NOMO-1 (cell line): Measurements from ENCODE around the gene TP53INP2.
"Not testable (repeated sequence)": the region's sequence is repeated elsewhere in the genome, so short reads cannot be mapped to it uniquely, and the experiment has no call there.

Experiments used
- DNase-seq, 2 experiments: peaks; one replicate each; lab custom pipeline; 2025; ENCODE audit not compliant: unreplicated experiment in 2 of 2; lab: John Stamatoyannopoulos, UW

TP53INP2 gene

DNA sequence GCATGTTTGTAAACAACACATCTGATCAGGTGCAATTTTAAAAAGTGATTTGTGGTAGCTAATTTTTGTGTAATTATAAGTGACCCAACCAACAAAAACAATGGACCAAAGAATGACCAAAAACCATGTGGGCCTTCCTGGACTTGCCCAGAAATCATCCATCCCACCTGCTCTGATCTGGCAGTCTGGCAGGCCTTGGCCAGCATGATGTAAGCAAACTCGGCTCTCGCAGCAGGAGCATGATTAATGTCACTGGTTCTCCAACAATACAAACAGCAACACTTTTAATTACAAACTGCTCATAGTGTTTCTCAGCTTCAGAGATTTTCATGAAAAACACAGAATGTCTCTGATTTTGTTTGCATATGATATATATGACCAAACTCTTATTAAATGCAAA lies 16.1 kb downstream of the TP53INP2 start:
- no peak for DNase-seq

GRCh38 chr20:34722560-34722959 lies 18.4 kb downstream of the TP53INP2 start:
- not testable (repeated sequence) for DNase-seq

DNA sequence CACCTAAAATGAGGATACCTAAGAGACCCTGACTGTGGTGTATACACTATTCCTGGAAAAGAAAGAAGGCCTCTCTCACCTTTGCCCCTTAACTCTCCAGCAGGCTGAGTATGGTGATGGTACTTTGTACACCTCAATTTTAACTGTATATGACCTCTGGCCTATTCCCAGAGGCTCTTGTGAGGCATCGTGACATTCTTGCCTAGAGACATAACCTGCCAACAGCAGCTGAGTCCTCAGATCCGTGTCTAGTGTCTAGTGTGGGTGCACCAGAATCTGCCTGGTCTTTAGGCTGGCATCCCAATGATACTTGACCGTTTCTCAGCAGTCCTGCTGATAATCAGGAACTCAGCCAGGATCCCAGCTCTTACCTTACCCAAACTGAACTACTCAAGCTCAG lies 20.0 kb downstream of the TP53INP2 start:
- DNase-seq, result no peak

DNA sequence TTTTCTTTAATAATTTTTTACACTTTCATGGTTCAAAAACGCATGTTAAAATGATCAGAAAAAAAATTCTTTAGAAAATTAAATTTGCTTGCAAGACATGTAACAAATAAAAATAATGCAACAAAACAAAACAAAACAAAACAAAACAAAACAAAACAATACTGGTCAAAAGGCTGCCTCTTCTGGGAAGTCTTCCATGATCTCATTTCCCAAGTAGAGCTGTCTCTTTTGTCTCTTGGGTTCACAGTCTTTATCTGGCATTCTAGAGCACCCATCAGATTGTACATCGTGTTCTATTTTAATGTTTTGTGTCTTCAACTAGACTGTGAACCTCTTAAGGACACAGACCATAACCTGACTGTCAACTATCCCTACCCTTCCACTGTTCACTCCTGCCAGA lies 25.3 kb downstream of the TP53INP2 start:
- DNase-seq, result no peak

GRCh38 chr20:34732523-34732922 lies 28.4 kb downstream of the TP53INP2 start:
- DNase-seq, result no peak

GRCh38 chr20:34736106-34736735 lies 32.1 kb downstream of the TP53INP2 start:
- no peak for DNase-seq

GRCh38 chr20:34743039-34743438 lies 38.9 kb downstream of the TP53INP2 start:
- no peak for DNase-seq

- no peak for DNase-seq
Measured at GRCh38 chr20:34744340-34744739, 40.2 kb downstream of the TP53INP2 start.

GRCh38 chr20:34744847-34745246 lies 40.7 kb downstream of the TP53INP2 start:
- DNase-seq, result no peak

GRCh38 chr20:34746674-34747073 lies 42.5 kb downstream of the TP53INP2 start:
- DNase-seq, result no peak

GRCh38 chr20:34747479-34747878 lies 43.3 kb downstream of the TP53INP2 start:
- DNase-seq, result no peak

DNA sequence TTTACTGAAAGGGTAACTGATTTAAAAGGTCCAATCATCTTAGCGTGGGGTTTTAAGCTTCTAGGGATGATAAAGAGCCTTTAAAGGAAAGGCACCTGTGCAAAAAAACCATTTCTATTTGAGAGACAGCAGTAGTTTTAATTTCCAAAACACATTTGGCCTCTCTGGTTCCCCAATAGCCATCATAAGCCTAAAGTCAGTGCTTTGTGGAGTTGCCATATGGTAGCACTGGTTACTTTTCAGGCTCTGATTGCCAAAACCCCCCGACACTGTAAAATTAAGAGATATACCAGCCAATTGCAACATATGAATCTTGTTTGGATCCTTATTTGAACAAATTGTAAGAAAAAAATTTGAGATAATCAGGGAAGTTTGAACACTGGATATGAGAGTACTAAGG lies 44.6 kb downstream of the TP53INP2 start:
- no peak for DNase-seq

- no peak for DNase-seq
Measured at GRCh38 chr20:34750484-34750883, 46.3 kb downstream of the TP53INP2 start.

GRCh38 chr20:34751453-34751852 lies 47.3 kb downstream of the TP53INP2 start:
- DNase-seq, result no peak

GRCh38 chr20:34753706-34754461 lies 49.7 kb downstream of the TP53INP2 start:
- no peak for DNase-seq

- no peak for DNase-seq
Measured at GRCh38 chr20:34754611-34755010, 50.5 kb downstream of the TP53INP2 start.

GRCh38 chr20:34755367-34755766 lies 51.2 kb downstream of the TP53INP2 start:
- no peak for DNase-seq

- DNase-seq, result no peak
Measured at GRCh38 chr20:34762031-34762555, 57.9 kb downstream of the TP53INP2 start.
